DMS53 treated with DMSO at 0.1 percent for 48 hours (cell line): ENCODE results near the gene S100A13.
"Not testable (repeated sequence)": the region's sequence is repeated elsewhere in the genome, so short reads cannot be mapped to it uniquely, and the experiment has no call there.

Experiments used
- DNase-seq: peaks from one replicate; lab custom pipeline; 2025; ENCODE audit not compliant: unreplicated experiment; lab: John Stamatoyannopoulos, UW

The S100A13 gene

DNA sequence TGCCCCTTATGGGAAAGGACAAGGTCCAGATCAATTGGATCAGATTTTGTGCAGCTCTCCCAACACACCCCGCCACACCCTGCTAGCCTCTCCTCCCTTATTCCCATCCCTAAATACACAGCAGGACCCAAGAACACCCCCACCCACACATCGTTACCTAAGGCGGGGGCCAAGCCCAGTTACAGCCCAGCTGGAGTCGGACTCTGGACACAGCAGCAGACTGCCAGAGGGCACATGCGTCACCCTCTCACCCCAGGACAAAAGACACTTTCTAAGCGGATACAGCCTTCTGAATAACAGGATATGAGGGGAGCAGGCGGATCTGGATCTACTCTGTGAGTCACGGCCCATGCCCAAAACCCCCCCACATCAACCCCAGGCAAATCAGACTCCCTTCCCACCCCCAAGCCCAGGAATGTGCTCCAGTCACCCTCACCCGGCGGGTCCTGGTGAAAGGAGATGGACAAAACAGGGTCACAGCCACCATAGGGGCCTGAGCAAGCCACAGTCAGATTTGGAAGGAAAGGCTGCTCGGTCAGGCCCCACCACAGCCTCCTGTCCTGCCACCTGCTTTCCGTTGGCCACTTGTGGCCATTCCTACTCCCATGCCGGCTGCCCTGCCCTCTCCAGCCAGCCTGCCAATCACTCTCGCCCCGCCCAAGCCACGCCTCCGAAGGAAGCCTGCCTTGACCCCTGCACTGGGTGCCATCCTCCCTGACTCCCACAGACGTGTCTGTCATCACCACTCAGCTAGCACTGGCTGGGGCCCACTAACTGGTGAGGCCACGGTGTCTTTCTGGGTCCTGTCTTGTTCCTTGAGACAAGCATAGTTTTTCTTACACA, 18.3 kb downstream of the S100A13 start:
- DNase-seq, result no peak

DNA sequence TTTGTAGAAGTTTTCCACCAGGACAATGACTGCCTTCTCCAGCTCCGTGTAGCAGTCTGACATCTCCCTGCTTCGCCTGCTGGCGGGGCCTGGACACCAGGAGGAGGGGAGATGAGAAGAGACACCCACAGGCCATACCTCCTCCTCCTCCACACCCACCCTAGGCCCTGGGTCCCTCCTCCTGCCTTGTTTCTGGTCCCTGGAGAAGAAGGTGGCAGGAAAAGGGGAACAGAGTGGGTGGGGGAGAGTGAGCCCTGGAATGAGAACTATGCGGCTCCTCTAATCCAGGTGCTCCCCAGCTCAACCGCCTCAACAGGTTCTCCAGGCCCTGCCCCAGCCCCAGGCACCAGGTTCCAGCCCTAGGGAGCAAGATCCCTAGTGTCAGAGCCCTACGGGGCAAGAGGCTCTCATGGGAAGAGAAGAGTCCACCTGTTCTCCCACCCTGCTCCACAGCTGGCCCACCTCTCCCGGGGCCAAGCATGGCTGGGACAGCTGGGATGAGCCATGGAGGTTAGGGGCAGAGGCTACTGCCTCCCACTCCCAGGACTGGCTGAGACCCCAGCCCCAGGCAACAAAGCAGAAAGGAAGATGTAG, 19.1 kb downstream of the S100A13 start:
- DNase-seq, result no peak

DNA sequence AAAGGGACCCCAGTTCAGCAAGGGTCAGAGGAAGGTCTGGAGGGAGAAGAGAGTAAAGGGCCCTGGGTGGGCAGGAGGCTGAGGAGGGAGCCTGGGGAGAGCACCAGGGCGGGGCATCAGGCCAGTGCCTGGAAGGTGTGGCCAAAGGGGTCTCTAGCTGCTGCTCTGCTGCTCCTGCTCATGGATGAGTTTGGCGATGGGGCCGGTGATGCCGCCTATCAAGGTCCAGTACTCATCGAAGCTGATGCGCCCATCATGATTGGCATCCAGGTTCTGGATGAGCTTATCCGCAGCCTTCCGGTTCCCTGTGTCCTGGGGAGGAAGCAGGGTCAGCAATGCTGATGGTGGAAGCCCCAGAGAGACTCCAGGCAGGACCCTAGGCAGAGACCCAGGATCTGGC, 19.9 kb downstream of the S100A13 start:
- no peak for DNase-seq

DNA sequence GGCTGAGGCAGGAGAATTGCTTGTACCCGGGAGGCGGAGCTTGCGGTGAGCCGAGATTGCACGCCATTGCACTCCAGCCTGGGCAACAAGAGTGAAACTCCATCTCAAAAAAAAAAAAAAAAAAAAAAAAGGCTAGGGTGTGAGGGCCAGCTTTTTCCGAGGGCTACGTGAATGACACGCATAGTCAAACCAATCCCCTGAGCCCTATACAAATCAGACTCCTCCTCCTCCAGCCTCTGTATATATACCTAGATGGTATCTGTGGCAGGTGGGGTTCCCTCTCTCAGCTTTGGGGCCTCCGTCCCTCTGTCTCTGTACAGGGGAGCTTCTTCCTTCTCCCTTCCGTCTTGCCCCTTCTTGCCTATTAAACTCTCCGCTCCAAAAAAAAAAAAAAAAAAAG, 21.1 kb downstream of the S100A13 start:
- DNase-seq, result no peak

DNA sequence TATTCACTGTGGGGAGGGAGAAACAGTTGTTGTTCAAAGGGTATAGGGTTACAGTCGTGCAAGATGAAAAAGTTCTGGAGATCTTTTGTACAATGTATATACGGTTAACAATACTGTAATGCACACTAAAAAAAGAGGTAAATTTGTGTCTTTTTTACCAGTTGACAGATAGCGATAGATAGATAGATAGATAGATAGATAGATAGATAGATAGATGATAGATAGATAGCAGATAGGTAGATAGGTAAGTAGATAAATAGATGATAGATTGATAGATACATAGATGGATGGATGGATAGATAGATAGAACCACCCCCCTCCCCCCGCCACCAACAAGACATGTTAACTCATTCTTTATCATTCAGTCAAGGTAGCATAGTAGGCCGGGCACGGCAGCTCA, 24.6 kb downstream of the S100A13 start:
- DNase-seq, result no peak

DNA sequence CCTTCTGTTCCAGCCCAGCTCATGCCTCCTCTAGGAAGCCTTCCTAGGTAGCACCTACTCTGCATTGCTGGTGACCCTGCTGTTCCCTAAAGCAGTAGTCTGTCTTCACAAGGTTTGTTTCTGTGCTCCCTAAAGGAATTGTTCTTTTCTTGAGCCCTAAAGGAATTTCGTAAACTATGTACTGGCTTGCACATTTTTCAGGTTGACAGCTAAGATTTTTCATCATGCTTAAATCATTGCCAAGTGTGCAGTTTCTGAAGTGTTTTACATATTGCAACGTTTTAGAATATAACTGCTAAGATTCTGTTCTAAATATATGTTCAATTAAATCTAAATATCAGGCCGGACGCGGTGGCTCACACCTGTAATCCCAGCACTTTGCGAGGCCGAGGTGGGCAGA, 27.5 kb downstream of the S100A13 start:
- no peak for DNase-seq

DNA sequence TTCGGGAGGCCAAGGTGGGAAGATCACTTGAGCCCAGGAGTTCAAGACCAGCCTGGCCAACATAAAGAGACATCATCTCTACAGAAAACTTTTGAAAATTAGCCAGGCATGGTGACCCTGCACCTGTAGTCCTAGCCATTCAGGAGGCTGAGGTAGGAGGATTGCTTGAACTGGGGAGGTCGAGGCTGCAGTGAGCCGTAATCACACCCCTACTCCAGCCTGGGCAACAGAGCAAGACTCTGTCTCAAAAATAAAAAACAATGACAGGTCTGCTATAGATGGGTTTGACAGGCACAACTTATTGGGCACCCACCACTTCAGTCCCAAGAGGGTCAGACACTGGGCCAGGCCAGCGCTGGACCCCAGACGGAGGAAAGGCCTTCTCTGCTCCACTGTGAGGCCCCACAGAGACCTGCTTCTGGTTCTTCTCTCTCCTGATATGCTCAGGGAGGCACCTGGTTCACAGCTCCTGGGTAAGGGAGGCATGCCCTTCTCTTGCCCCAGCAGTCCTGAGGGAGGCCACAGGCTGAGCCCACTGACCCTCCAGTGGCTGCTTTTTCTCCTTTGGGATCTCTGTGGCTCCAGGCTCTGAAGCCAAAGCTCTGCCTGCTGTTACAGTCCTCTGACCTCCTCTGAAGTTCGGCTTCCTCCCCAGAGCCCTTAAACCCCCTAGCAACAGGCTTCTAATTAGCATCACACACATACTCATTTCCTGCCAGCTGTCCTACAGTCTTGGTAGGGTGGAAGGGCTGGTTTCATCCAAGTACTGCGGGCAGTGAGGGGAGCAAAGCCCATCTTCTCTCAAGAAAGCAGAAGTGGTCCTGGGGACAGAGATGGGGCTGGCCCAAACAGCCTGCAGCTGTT, 28.8 kb downstream of the S100A13 start:
- DNase-seq, result no peak

DNA sequence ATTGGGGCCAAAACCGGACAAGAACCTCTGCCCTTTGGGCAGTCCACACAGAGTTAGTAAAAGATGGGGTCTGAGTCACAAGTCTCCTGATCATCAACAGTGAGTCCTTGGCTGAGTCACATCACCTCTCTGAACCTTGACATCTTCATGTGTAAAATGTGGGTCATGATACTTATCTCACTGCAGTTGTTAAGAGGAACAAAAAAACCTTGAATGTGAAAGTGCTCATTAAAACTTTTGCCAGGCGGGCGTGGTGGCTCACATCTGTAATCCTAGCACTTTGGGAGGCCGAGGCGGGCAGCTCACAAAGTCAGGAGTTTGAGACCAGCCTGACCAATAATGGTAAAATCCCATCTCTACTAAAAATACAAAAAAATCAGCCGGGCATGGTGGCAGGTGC, 30.1 kb downstream of the S100A13 start:
- no peak for DNase-seq

DNA sequence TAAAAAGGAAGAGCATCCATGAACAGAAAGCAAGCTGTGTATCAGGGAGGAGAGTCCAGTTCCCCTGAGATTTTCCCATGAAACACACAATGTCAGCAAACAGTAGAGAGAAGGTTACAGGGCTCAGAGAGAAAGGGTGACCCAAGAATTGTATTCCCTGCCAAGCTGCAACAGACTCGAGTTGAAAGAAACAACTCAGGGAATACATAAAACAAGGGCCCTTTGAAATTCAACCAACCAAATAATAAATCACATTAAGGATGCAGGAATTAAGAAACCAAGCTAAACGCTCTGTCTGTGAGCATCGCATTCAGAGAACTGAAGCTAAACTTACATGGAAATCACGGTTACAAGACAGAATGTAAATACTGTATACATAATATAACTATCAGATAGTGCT, 34.6 kb downstream of the S100A13 start:
- DNase-seq, result no peak

DNA sequence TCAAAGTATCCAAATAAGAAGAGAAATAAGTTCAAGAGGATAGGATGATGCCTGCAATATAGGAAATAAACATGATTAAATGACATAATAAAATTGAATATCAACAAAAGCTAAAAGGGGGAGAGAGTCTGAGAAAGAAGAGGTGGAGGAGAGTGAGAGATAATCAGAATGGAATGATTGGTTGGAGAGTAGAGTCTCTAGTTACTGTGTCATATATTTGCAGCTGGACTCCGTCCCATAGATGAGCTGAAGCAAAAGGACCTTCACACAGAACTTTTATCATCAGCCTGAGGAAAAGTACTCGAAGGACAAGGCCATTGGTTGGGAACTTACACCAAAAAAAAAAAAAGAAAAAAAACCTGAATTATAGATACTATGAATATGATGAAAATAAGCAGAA, 38.8 kb downstream of the S100A13 start:
- no peak for DNase-seq

DNA sequence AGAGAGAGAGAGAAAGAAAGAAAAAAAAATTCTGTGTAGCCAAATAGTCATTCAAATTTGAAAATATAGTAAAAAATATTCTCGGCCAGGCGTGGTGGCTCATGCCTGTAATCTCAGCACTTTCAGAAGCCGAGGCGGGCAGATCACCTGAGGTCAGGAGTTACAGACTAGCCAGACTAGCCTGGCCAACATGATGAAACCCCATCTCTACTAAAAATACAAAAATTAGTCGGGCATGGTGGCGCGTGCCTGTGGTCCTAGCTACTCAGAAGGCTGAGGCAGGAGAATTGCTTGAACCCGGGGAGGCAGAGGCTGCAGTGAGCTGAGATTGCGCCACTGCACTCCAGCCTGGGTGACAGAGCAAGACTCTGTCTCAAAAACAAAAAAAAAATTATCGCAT, 39.3 kb downstream of the S100A13 start:
- not testable (repeated sequence) for DNase-seq

DNA sequence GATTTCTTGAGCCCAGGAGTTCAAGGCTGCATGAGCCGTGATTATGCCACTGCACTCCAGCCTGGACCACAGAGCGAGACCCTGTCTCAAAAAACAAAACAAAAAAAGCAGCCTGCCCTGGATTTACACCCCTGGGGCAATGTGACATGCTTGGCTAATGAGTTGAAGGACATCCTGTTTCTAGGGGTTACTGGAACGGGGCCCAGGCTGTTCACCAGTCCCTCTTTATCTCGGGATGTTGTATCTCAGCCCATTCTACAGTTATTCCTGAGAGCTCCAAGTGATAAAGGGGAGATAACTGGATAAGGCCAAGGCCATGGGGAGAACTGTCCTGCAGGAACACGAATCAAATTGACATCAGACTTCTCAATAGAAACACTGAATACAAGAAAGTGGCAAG, 40.0 kb downstream of the S100A13 start:
- no peak for DNase-seq

DNA sequence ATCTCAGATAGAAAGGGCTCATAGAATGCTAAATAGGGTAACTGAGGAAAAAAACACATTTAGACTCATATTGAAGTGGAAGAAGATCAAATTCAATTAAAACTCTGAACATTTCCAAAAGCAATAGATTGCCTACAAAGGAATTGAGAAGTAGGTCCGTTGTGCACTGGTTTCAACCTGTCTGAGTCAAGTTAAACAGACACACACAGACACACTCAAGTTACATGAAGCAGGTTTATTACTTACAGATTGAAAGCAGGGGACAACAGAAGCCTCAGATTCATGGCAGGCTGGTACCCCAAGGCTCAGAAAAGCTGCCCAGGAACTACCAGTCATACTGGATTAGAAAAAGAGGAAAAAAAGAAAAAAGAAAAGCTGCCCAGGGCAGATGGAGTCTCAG, 41.0 kb downstream of the S100A13 start:
- no peak for DNase-seq

DNA sequence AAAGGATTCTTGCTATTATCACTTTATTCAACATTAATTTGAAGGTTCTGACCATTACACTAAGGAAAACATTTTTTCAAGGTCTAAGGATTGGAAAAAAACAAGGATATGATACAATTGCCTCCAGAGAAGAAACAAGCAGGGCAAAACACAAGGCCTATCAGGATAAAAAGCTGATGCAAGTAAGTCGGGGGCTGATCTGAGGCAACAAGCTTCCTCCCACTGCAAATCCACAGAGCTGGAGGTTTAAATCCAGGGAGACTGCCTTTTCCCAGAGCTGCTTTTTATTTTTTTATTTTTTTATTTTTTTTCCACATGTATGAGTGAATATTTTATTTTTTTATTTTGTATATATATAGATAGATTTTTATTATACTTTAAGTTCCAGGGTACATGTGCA, 42.3 kb downstream of the S100A13 start:
- DNase-seq, result no peak

DNA sequence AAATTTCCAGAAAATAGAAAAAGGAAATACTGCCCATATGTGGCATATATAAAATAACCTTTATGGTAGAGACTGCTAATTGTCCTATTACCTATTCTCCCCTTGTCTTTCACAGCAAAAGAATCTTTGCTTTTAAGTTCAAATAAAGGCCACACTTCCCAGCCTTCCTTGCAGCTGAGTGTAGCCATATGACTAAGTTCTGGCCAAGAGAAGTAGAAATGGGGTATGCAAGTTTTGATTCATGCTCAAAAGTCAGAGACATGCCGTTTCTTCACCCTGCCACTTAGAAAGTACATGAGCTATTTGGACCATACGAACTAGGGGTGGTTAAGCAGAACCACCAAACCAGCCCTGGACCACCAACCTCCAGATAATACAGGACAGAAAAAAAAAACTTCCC, 43.3 kb downstream of the S100A13 start:
- no peak for DNase-seq

DNA sequence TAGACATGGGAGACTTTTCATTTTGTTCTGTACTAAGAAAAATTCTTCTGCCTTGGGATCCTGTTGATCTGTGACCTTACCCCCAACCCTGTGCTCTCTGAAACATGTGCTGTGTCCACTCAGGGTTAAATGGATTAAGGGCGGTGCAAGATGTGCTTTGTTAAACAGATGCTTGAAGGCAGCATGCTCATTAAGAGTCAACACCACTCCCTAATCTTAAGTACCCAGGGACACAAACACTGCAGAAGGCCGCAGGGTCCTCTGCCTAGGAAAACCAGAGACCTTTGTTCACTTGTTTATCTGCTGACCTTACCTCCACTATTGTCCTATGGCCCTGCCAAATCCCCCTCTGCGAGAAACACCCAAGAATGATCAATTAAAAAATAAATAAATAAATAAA, 43.8 kb downstream of the S100A13 start:
- not testable (repeated sequence) for DNase-seq

DNA sequence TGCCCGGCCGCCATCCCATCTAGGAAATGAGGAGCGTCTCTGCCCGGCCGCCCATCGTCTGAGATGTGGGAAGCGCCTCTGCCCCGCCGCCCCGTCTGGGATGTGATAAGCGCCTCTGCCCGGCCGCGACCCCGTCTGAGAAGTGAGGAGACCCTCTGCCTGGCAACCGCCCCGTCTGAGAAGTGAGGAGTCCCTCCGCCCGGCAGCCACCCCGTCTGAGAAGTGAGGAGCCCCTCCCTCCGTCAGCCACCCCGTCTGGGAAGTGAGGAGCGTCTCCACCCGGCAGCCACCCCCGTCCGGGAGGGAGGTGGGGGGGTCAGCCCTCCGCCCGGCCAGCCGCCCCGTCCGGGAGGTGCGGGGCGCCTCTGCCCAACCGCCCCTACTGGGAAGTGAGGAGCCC, 44.5 kb downstream of the S100A13 start:
- DNase-seq, result not testable (repeated sequence)

DNA sequence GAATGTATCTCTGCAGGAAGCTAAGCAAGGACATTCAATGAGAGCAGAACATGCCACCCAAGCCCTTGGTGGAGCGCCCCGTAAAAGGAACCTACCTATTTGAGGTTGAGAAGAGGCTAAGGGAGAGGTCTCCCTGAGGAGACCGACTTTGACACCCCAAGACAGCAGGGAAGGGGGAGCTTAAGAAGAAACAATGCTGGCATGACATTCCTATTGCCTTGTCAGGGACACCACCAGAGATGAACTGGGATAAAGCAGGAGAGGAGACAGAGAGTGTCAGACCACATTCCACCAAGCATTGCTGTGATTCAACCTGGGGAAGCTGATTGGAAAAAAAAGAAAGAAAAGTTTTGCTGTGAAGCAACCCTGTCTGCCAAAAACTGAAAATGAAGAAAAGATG, 48.4 kb downstream of the S100A13 start:
- no peak for DNase-seq

DNA sequence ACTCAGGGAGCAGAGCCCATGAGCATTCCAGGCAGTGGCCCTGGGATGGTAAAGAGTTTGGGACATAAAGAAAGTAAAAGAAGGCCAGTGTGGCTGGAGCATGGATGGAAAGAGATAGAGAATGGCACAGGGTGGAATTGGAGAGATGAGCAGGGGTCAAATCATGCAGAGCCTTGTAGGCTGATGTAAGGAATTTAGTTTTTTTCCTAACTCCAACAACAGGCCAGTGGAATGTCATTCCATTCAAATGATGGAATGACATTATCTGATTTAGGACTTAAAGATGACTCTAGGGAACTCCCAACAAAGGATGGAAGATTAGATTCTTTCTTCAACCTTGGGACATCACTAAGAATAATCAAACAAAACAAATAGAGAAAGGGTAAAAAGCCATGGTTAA, 48.8 kb downstream of the S100A13 start:
- no peak for DNase-seq

DNA sequence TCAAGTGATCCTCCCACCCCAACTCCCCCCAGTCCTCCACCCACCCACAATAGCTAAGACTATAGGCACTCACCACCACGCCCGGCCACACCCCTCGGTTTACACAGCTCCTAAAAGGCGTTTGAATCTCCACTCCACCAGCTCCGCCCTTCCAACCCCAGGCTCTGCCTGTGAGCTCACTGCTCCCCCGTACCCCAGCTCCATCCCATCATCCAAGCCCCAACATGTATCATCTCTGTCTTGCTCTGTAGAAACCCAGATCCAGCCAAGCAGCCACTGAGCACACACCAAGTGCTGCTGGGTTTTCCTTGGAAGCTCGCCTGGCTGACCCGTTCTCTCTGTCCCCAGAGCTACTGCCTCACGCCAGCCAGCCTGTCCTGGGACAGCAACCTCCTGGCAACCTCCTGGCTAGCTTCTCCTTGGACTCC, 49.7 kb downstream of the S100A13 start:
- no peak for DNase-seq

DNA sequence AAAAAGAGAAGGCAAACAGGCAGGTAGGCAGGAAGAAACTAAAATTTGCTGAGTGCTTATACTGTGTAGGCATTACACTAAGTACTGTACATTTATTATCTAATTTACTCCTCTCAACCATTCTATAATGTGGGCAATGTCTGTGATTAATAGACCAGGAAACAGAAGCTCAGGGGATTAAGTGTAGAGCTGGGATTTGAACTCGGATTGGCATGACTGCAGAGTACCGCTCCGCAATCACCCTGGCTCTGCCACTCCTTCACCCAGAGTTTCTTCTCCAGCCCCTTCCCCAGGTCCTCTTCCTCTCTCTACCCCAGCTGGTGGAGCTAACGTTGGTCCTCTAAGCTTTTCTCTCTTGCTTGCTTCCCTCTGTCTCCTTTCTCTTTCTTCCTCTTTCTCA, 50.2 kb downstream of the S100A13 start:
- DNase-seq, result no peak

DNA sequence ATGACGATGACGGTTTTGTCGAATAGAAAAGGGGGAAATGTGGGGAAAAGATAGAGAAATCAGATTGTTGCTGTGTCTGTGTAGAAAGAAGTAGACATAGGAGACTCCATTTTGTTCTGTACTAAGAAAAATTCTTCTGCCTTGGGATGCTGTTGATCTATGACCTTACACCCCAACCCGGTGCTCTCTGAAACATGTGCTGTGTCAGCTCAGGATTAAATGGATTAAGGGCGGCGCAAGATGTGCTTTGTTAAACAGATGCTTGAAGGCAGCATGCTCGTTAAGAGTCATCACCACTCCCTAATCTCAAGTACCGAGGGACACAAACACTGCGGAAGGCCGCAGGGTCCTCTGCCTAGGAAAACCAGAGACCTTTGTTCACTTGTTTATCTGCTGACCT, 51.8 kb downstream of the S100A13 start:
- not testable (repeated sequence) for DNase-seq
